Body of pancreas (tissue), 4 donors: ENCODE results near the gene NDFIP1. TPM values are rescaled to one million over a fixed set of nuclear protein-coding genes. Genes with fewer than 3 reads are reported as not detected.
"Not testable (repeated sequence)": the region's sequence is repeated elsewhere in the genome, so short reads cannot be mapped to it uniquely, and the experiment has no call there.

ENCODE experiments used
- ATAC-seq: fragments of 150-250 bp; one replicate; pipeline ENCODE4 v1.9.1; 2016
- DNase-seq, 4 donors: peaks; one replicate each; pipeline ENCODE4 v3.0.0-alpha.2; 2019
- H3K27ac ChIP-seq, 4 donors: fragments of 200-600 bp; sonication (generic); 1 replicate in 3 of 4; 2 replicates in 1 of 4; pipeline versions ENCODE4 v1.5.1 to v1.6.1; 2016 to 2019; ENCODE audit warnings: mild to moderate bottlenecking in 1 of 4, mixed read lengths in 1 of 4, moderate library complexity in 1 of 4
- H3K27me3 ChIP-seq, 2 donors: fragments of 200-600 bp; sonication (generic); one replicate each; pipeline ENCODE4 v1.6.0; 2016; ENCODE audit warnings: mild to moderate bottlenecking in 1 of 2
- H3K36me3 ChIP-seq, 2 donors: fragments of 200-600 bp; sonication (generic); replicated peaks in 1 of 2; 2 replicates each; pipeline ENCODE4 v1.5.1; 2016; ENCODE audit warnings: low read depth in 2 of 2; ENCODE audit not compliant: insufficient read depth in 1 of 2
- H3K4me1 ChIP-seq: fragments of 200-600 bp; sonication (generic); one replicate; pipeline ENCODE4 v1.6.0; 2016
- H3K4me3 ChIP-seq, 2 donors: fragments of 200-600 bp; sonication (generic); 1 replicate in 1 of 2; 2 replicates in 1 of 2; pipeline ENCODE4 v1.5.1; 2016 to 2019
- H3K9me3 ChIP-seq, 3 donors: fragments of 200-600 bp; sonication (generic); 1 replicate in 2 of 3; 2 replicates in 1 of 3; pipeline ENCODE4 v1.5.1; 2016
- POLR2A ChIP-seq, 3 donors: fragments of 450-650 bp; IDR thresholded peaks; one replicate each; pipeline ENCODE4 v1.6.1; 2016; ENCODE audit warnings: antibody characterized with exemption in 3 of 3, mild to moderate bottlenecking in 2 of 3
- WGBS, 2 donors: methylation state at CpG; one replicate each; pipeline ENCODE4 v1.1.5; 2017; 5-methylcytosine and 5-hydroxymethylcytosine counted together
- intact Hi-C: fragments of 100-400 bp; cut with DNase I; formaldehyde crosslinking; loops from one replicate; pipeline ENCODE4 v1.15.1; 2023
- total RNA-seq, 2 donors: library from RNA; depleted of rRNA; stranded (reverse); fragments of >200 nt; gene quantifications; one replicate each; pipeline ENCODE4 v1.1.0, GENCODE V29; 2016
- TF ChIP-seq, protein P1 (sequence below), 7 experiments: fragments of 450-650 bp in 4 of 7; fragments of 200-600 bp in 3 of 7; sonication (generic) in 3 of 7; IDR thresholded peaks; one replicate each; pipeline ENCODE4 v1.5.1; 2016 to 2019; ENCODE audit warnings: antibody characterized with exemption in 7 of 7

Gene NDFIP1
- total RNA-seq, 2 donors from 2014 or later: 39.7 to 58.3 TPM

DNA sequence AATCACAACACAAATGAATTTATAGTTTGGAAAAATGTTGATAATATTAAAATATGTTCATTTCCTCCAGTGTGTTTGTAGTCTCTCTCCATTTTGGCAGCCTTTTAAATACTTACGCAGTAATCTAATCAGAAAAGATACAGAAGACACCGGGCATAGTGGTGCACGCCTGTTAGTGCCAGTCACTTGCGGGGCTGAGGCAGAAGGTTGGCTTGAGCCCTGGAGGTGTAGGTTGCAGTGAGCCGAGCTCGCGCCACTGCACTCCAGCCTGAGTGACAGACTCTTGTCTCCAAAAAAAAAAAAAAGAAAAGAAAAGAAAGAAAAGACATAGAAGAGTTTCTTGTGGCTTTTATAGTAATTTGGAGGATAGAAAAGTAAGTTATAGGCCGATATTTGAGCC lies 41.9 kb downstream of the NDFIP1 start:
- 67 to 74% methylated on average over 8 of the region's 8 CpGs for WGBS, 2 donors
- DNase-seq (no peak), ATAC-seq (no peak)
- intact Hi-C loops: loop anchor here (10.0 kb wide), 1 partner anchor 404 kb away; no protein-coding TSS in a partner anchor
- Histone ChIP-seq H3K4me3 (no peak overlapping the region), H3K27ac (no peak overlapping the region), H3K36me3 (peaks cover 0 to 14% of the 10 kb centered on the region in 2 donors), H3K27me3 (no peaks in the 10 kb centered on the region), H3K9me3 (no peaks in the 10 kb centered on the region), H3K4me1 (no peaks in the 10 kb centered on the region)
- TF ChIP-seq, protein P1, sequence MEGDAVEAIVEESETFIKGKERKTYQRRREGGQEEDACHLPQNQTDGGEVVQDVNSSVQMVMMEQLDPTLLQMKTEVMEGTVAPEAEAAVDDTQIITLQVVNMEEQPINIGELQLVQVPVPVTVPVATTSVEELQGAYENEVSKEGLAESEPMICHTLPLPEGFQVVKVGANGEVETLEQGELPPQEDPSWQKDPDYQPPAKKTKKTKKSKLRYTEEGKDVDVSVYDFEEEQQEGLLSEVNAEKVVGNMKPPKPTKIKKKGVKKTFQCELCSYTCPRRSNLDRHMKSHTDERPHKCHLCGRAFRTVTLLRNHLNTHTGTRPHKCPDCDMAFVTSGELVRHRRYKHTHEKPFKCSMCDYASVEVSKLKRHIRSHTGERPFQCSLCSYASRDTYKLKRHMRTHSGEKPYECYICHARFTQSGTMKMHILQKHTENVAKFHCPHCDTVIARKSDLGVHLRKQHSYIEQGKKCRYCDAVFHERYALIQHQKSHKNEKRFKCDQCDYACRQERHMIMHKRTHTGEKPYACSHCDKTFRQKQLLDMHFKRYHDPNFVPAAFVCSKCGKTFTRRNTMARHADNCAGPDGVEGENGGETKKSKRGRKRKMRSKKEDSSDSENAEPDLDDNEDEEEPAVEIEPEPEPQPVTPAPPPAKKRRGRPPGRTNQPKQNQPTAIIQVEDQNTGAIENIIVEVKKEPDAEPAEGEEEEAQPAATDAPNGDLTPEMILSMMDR (IDR thresholded peaks at IDR 0.05): no peak
- TF ChIP-seq POLR2A (IDR thresholded peaks at IDR 0.05): no peak

DNA sequence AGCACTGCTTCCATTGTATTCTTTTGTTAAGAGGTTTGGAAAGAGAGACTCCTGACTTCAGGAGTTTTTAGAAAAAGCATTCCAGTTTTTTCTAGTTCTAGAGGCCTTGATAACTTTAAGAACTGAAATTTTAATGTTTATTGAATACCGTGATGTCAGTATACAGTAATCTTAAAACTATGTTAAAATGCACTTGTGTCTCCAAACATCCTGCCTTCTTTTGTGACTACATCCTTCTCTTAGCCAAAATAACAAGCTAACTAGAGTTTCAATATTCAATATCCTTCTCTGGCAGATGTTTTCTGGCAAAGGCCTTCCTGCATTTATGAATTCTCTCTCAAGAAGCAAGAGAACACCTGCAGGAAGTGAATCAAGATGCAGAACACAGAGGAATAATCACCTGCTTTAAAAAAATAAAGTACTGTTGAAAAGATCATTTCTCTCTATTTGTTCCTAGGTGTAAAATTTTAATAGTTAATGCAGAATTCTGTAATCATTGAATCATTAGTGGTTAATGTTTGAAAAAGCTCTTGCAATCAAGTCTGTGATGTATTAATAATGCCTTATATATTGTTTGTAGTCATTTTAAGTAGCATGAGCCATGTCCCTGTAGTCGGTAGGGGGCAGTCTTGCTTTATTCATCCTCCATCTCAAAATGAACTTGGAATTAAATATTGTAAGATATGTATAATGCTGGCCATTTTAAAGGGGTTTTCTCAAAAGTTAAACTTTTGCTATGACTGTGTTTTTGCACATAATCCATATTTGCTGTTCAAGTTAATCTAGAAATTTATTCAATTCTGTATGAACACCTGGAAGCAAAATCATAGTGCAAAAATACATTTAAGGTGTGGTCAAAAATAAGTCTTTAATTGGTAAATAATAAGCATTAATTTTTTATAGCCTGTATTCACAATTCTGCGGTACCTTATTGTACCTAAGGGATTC lies 43.1 kb downstream of the NDFIP1 start:
- Histone ChIP-seq H3K4me1 (no peaks in the 10 kb centered on the region), H3K9me3 (no peaks in the 10 kb centered on the region), H3K27me3 (no peaks in the 10 kb centered on the region), H3K27ac (no peak overlapping the region), H3K4me3 (no peak overlapping the region), H3K36me3 (peaks cover 0 to 7% of the 10 kb centered on the region in 2 donors)
- ATAC-seq: no peak
- TF ChIP-seq POLR2A (IDR thresholded peaks at IDR 0.05): no peak
- TF ChIP-seq, protein P1 (IDR thresholded peaks at IDR 0.05): peak; percentile 44 to 79 (median 69)
- WGBS, 2 donors: 57 to 58% methylated on average over 3 of the region's 3 CpGs
- DNase-seq: peak; percentile 40 to 64 (median 49)
- intact Hi-C loops: loop anchor here (10.0 kb wide), 1 partner anchor 403 kb away; no protein-coding TSS in a partner anchor

DNA sequence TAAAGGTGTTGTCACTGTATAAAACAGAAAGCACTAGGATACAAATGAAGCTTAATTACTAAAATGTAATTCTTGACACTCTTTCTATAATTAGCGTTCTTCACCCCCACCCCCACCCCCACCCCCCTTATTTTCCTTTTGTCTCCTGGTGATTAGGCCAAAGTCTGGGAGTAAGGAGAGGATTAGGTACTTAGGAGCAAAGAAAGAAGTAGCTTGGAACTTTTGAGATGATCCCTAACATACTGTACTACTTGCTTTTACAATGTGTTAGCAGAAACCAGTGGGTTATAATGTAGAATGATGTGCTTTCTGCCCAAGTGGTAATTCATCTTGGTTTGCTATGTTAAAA lies 43.8 kb downstream of the NDFIP1 start:
- intact Hi-C loops: loop anchor here (10.0 kb wide), 1 partner anchor 402 kb away; no protein-coding TSS in a partner anchor
- ATAC-seq: no peak

DNA sequence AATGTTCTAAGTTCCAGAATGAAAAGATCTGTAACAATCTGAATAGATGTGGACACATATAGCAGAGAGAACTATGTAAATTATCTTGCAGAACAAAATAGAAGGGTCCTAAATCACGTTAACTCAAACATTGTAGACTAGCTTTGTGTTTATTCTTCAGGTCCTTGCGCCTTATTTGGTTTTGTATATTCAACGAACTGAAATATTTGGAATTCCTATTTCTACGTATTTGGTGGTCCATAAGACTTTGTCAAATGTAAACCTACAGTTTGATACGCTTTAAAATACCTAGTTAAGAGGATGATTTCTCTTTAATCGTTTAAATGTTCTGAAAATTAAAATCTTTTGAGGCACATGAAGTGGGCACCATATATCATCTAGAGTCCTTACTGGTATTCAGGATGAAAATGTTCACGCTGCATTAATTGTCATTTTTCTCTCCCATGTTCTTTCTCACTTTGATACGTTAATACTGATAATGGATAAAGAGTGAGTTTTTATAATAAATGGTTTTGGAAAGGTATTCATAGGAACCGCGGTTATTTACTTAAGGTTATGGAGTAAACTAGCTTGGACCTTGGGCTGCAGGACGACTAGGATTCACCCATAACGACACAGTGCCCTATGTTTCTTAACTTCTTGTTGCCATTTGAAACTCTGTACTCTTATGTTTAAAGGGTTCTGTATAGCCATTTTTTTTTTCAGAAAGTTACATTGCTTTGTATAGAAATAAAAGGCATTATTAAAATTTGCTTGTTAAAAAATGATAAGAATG lies 45.3 kb downstream of the NDFIP1 start:
- H3K9me3 ChIP-seq: no peaks in the 10 kb centered on the region
- peaks cover 0 to 5% of the 10 kb centered on the region in 2 donors for H3K36me3 ChIP-seq
- DNase-seq (no peak), ATAC-seq (no peak)
- no peak for TF ChIP-seq POLR2A (IDR thresholded peaks at IDR 0.05)
- TF ChIP-seq, protein P1 (IDR thresholded peaks at IDR 0.05): no peak
- H3K4me3 ChIP-seq: no peak overlapping the region
- WGBS, 2 donors: 82% methylated on average over 12 of the region's 12 CpGs
- no peaks in the 10 kb centered on the region for H3K4me1 ChIP-seq
- H3K27me3 ChIP-seq: no peaks in the 10 kb centered on the region
- intact Hi-C loops: loop anchor here (10.0 kb wide), 1 partner anchor 401 kb away; no protein-coding TSS in a partner anchor
- H3K27ac ChIP-seq: no peak overlapping the region

More for the DNA sequence above, 43.8 kb downstream of the NDFIP1 start:
- 76 to 78% methylated on average over 1 of the region's 1 CpG for WGBS, 2 donors
- Histone ChIP-seq H3K36me3 (peaks cover 0 to 7% of the 10 kb centered on the region in 2 donors), H3K9me3 (no peaks in the 10 kb centered on the region), H3K27me3 (no peaks in the 10 kb centered on the region), H3K27ac (no peak overlapping the region), H3K4me3 (no peak overlapping the region), H3K4me1 (no peaks in the 10 kb centered on the region)
- no peak for DNase-seq
- TF ChIP-seq, protein P1 (IDR thresholded peaks at IDR 0.05): no peak
- no peak for TF ChIP-seq POLR2A (IDR thresholded peaks at IDR 0.05)

DNA sequence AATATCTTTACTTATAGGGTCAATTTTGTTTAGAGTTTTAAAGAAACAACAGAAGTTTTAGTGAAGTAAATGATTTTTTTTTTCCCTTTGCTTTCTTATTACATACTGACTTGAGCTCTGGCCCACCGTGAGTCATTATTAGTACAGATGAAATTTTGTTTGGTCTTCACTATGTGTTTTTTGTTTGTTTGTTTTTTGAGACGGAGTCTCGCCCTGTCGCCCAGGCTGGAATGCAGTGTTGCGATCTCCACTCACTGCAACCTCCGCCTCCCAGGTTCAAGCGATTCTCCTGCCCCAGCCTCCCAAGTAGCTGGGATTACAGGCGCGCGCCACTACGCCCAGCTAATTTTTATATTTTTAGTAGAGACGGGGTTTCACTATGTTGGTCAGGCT lies 45.9 kb downstream of the NDFIP1 start:
- intact Hi-C loops: loop anchor here (10.0 kb wide), 1 partner anchor 400 kb away; no protein-coding TSS in a partner anchor
- WGBS, 2 donors: 93 to 98% methylated on average over 12 of the region's 12 CpGs
- ATAC-seq, H3K4me1 ChIP-seq, H3K27ac ChIP-seq, H3K4me3 ChIP-seq, H3K9me3 ChIP-seq, DNase-seq, H3K27me3 ChIP-seq, H3K36me3 ChIP-seq: not testable (repeated sequence)
